GM12892 (cell line): ENCODE results near the gene CTNNBIP1.

ENCODE experiments used
- DNase-seq: peaks from one replicate; pipeline ENCODE4 v3.0.0; 2011; ENCODE audit not compliant: insufficient read length
- FAIRE-seq: peaks from 2 replicates; lab custom pipeline; 2011; peaks lifted over from hg19 to GRCh38; lab: Jason Lieb, UNC
- POLR2A ChIP-seq: IDR thresholded peaks from 2 replicates; pipeline ENCODE4 v1.6.1; 2011; ENCODE audit warnings: low read depth, low read length, control low read depth
- POLR2AphosphoS5 ChIP-seq: IDR thresholded peaks from 2 replicates; pipeline ENCODE4 v1.6.1; 2011; ENCODE audit warnings: low read depth, low read length, control low read depth
- TAF1 ChIP-seq: IDR thresholded peaks from 2 replicates; pipeline ENCODE4 v1.6.1; 2011; ENCODE audit warnings: low read depth, mild to moderate bottlenecking, control low read depth, low read length, borderline replicate concordance

The CTNNBIP1 gene

DNA sequence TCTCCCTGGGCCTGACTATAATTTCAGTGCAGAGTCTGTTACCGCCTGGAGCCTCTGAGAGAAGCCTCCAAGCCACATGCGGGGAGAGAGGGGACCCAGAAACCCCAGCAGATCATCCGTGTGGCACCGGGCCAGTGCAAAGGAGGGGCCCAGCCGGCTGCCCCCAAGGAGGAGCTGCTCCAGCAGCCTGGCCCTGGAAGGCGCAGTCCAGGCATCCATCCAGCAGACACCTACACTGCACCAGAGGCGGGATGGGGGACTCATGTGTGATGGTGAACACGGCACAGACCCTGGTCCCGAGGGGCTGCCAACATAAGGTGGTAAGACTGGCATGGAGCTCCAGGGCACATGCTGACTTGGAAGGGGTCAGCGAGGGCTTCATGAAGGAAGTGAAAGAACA lies 46.7 kb downstream of the CTNNBIP1 start:
- no peak for TF ChIP-seq POLR2AphosphoS5
- no peak for TF ChIP-seq POLR2A
- TF ChIP-seq TAF1: no peak
- DNase-seq (no peak), FAIRE-seq (no peak)

DNA sequence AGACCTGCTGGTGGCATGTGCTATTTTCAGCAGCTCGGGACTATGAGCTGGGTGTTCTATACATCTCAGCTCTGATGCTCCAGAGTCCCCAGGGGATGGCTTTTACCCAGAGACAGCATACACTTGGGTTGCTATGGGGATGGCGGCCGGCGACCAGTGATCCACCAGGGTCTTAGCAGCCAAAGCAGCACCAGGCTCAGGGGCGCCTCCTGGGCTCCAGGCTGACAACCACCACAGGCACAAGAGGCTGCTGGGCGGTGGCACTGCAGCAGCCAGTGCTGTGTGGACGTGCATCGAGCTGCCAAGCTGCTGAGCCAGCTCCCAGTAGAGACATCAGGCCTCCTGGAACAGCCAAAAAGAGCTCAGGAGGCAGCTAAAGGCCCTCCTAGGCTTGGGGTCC lies 48.7 kb downstream of the CTNNBIP1 start:
- TF ChIP-seq POLR2AphosphoS5: no peak
- no peak for TF ChIP-seq TAF1
- TF ChIP-seq POLR2A: no peak
- FAIRE-seq: no peak
- DNase-seq: no peak

DNA sequence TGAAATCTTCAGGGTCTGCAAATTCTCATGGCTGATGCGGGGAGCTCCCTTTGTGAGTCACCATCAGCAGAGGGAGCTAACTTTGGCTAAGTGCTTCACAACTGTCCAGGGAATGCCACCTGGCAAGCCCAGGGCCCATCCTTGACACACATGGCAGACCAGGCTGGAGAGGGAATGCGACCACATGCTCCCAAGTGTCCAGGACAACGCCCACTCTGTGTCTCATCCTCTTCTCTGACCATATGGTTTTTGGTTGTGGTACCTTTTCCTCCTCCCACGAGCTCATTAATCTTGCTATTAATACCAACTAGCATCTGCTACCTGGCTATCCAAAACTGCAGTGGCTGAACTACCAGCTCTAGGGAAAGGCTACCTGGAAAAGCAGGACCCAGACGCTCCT lies 49.2 kb downstream of the CTNNBIP1 start:
- DNase-seq: no peak
- TF ChIP-seq POLR2A (no peak), TAF1 (no peak), POLR2AphosphoS5 (no peak)
- no peak for FAIRE-seq

DNA sequence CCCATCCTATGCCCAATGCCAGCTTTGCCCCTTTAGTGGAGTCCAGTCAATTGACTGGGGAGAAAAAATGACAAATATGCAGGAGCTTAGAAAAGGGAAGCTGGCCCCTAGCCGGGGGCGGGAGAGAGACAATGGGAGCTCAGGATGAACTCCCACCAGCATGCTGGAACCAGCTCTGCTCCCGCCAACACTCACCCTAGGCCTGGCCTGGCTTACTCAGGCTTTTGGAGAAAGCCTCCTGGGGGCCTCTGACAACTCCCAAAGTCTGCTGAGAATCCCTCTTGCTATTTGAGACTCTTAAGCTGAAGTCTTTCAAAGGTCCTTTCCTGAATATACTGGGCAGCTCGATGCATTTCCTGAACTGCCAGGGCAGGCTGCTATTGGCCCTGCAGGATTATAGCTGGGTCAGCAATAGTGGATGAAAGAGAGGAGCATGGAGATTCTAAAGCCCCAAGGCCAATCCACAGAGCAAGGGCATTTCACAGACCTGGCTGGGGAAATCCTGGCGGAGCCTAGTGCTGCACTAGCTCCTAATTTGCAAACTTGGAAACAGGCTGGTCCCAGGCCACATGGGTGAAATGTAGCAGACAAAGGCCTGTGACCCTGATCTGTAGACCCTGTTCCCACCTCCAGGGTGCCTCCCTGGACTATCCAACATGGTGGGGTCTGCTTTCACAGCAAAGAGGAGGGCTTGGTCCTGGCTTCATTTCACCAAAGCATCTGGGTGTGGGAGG lies 50.6 kb downstream of the CTNNBIP1 start:
- TF ChIP-seq TAF1: no peak
- DNase-seq: no peak

DNA sequence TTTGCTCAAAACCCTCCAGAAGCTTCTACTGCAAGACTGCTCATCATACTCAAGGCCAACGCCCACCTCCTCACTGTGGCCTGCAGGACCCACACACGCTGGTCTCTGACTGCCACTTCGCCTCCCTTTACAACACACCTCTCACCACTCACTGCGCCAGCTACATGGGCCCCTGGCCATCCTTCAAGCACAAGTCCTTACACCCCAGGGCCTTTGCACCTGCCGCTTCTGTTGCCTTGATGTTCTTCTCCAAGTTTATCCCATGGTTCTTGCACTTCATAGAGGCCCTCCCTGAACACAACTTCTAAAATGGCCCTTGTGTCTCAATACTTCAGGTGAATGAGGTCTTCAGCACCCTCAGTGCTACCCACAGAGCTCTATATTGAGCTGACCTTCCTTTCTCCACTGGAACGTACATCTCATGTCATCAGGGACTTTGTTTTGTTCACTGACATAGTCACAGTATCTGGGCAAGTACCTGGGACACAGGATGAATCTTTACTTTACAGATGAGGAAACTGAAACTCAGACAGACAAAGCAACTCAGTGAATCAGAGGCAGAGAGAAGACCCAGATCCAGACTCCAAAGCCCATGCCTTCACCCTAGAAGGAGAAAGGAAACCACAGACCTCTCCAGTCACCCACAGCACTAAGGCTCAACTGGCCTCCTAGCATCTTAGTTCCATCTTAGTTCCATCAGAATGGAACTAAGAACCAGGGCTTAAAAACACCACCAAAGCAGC lies 51.6 kb downstream of the CTNNBIP1 start:
- no peak for DNase-seq
- TF ChIP-seq POLR2A: no peak
- no peak for TF ChIP-seq POLR2AphosphoS5
- TF ChIP-seq TAF1: no peak
- no peak for FAIRE-seq

More for the DNA sequence above, 50.6 kb downstream of the CTNNBIP1 start:
- no peak for FAIRE-seq

DNA sequence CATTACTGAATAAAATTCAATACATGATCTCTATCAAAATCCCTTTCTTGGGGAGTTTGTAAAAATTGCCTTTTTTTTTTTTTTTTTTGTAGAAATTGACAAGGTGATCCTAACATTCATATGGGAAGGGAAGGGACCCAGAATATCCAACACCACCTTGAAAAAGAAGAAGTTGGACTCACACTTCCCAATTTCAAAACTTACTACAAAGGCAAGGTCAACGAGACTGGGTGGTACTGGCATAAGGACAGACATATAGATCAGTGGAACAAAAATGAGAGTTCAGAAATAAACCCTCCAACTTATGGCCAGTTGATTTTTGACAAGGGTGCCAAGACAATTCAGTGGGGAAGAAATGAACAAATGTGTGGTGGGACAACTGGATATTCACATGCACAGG lies 54.9 kb downstream of the CTNNBIP1 start:
- TF ChIP-seq POLR2AphosphoS5 (no peak), TAF1 (no peak), POLR2A (no peak)
- DNase-seq: no peak
- no peak for FAIRE-seq

DNA sequence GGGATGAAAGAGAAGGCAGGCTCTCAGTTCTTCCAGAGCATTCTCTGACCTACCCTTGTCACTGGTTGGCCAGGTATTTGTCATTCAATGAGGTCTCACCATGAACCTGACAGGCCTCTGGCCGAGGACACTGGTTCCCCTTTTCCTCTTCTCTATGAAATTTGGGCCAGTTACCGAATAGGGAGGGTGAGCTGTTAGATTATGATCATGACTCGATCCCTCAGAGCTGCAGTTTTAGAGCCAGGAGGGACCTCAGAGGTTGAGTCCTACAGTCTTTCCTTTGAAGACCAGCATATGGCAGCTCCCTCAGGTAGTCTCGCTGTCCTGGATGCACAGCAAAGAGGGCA lies 56.8 kb downstream of the CTNNBIP1 start:
- no peak for DNase-seq
- TF ChIP-seq TAF1 (no peak), POLR2A (no peak), POLR2AphosphoS5 (no peak)
- FAIRE-seq: no peak

DNA sequence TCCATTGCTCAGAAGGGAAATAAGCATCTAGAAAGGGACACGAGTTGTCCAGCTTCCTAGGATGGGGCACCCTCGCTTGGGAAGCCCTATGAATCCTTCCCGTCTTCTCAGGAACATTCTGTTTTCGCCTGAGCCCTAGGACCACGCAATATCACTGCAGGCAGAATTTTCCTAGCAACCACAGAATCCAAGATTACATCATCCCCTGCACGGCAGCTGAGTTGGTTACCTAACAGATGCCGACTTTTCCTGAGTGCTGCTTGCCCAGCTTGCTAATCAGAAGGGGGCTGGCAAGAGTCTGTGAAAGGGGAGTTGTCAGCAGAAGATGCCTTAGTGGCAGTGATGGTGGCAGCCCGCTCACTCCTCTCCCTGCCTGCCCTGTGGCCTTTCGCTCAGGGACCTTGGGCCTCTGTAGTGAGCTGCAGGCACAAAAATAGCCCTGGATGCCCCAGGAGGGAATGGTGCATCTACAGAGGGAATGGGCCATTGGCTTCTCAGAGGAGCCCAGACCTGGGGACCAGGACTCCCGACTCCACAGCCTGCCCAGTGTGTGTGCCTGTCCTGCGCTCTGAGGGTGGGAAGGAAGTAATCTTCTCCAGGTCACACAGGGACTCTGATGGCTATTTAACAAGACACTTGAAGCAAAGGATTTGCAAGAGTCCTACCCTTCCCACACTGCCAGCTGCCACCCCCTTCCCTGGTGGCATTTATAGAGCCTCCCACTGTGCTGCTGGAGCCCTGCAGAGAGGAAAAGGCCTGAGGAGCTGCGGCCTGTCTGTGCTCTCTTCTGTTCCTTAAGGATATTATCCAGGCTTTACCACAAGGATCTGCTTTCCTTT lies 57.4 kb downstream of the CTNNBIP1 start:
- TF ChIP-seq POLR2AphosphoS5 (no peak), TAF1 (no peak), POLR2A (no peak)
- no peak for DNase-seq
- FAIRE-seq: no peak

DNA sequence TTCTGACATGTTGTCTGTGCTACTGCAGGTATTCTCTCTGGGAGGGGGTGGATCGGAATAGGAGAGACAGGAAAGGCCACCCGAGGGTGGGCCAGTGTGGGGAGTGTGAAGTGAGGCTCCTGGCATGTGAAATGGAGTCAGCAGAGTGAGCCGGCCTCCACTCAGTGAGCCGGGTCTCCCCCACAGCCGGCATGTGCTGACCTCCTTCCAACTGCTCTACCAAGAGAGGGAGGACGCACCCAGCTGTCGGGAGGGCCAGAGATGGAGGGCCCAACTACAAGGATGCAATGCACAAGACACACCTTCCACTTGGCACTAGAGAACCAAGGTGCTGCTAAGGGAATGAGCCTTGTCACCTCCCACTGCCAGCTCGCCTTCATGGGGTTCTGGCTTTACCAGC lies 58.1 kb downstream of the CTNNBIP1 start:
- FAIRE-seq: no peak

DNA sequence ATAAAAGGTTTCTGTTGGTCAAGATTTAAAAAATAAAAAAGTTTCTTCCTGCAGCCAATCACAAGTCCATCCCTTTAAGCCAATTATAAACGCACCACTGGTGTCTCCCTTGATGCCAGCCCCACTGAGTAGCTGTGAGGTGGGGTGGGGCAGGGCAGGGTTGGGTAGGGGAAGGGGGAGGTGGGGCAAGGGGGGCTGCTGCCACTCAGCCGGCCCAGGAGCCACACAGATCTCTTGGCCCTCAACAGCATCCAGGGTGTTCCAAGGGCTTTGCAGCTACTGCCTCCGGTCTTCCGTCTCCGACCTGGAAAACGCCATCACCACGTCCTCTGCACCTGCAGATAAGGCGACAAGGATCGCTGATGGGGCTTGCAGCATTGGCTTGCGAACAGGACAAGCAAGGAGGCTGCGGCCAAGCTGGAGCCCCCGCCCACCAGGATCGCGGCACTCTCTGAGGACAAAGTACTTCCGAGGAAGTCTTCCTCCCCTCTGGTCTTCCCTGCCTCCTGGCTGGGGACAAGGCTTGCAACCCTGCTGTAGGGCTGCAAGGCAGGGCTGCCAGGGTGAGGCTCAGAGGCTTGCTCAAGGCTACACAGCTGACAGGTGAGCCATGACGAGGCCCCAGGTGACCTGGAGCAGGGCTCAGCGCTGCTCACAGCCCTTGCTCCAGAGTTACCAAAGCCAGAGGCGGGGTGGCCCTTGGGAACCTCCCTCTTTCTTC lies 59.5 kb downstream of the CTNNBIP1 start:
- no peak for FAIRE-seq
- no peak for DNase-seq
- no peak for TF ChIP-seq TAF1

More for the DNA sequence above, 58.1 kb downstream of the CTNNBIP1 start:
- DNase-seq: no peak
- no peak for TF ChIP-seq TAF1
- no peak for TF ChIP-seq POLR2A
- no peak for TF ChIP-seq POLR2AphosphoS5

DNA sequence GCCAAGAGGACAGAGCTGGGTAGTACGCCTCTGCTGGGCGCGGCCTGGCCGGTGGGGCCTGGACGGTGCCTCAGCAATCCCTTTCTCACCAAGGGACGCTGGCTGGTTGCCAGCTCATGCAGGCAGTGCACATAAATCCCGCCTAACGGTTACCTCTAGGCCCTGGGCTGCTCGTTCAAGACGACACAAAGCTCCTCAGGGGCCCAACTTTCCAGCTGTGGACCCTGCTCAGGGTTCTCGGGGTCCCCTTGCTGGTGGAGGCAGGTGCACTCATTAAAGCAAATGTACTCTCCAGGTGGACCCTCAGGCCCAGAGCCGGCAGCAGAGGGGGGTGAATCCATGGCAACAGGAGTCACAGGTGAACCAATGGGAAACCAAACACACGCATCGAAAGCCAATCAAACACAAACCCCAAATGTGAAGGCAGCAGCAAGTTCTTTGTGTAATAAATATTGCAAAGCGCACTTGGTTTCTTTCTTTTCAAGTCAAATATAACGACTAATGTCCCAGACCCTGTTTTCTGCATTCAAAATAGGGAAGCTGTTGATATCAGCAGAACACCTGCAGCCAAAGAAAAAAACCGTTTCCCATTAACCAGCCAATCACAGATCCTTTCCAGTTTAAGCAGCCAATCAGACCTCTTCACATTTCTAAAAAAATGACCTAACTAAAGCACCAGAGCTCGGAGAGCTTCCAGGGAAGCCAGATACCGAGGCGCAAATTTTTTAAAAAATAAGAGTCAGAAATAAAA lies 60.2 kb downstream of the CTNNBIP1 start:
- no peak for FAIRE-seq
- DNase-seq: peak; percentile 57
- TF ChIP-seq POLR2AphosphoS5 (no peak), TAF1 (no peak), POLR2A (no peak)
